Thoracic aorta endothelial cell (primary cell): Measurements from ENCODE around the gene LHFPL4. TPM values are rescaled to one million over a fixed set of nuclear protein-coding genes. Genes with fewer than 3 reads are reported as not detected.

Source experiments
- total RNA-seq: library from RNA; depleted of rRNA; stranded (reverse); fragments of >200 nt; gene quantifications from 2 replicates; pipeline ENCODE4 v1.2.3, GENCODE V29; 2012

The LHFPL4 gene
- not detected in 2 replicates for total RNA-seq

DNA sequence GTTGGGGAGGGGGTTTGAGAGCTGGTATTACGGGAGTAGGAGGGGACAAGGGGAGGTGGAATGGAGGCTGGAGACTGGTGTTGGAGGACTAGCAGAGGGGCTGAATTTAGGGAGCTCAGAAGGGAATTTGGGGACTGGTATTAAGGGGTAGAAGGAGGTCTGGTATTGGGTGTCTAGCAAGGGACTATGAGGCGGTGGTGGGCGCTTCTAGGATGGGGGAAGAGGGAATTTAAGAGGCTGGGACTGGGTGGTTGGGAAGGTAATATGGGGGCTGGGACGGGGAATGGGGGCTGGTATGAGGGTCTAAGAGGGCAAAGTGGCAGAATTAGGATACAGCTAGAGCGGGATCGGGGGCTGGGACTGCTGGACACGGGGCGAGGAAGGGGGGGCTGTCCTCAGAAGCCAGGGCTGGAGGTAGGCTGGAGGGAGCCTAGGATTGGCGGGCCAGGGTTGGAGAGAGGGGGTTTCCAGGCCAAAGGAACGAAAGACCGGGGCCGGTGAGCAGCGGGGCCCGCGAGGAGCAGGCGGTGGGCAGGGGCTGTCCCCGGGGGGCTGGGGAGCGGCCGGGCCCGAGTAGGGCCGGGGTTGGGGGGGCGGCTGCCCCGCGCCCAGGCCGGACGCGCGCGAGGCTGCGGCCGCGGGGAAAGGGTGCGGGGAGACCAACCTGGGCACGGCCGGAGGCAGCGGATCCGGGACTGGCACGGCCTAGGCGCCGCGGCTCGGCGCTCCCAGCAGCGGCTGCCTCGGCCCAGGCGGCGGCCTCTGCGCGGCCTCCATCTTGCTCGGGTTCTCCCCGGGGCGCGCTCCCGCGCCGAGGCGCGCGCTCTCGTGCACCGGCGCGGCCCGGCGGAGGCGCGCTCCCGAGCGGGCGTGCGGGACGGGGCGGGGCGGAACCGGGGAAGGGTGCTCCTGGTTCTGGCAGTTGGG, at the start of gene LHFPL4:
Gene LHFPL4 (minus strand): TSS at position 802 of the 927 bp plus-strand sequence. CDS start 1,143 bp downstream, outside the sequence.

Other genes starting within 250 kb of the LHFPL4 start
- 28.3 and 29.4 TPM in 2 replicates for gene THUMPD3, start 190.8 kb downstream of the LHFPL4 start, total RNA-seq
- gene SETD5, start 156.2 kb downstream of the LHFPL4 start, total RNA-seq: 123 and 141 TPM in 2 replicates
- 38.7 and 45.4 TPM in 2 replicates for gene MTMR14, start 95.7 kb upstream of the LHFPL4 start, total RNA-seq
- not detected in 2 replicates for gene CPNE9, start 150.0 kb upstream of the LHFPL4 start, total RNA-seq
- gene BRPF1, start 177.9 kb upstream of the LHFPL4 start, total RNA-seq: 21.1 and 21.8 TPM in 2 replicates
- gene OGG1, start 196.1 kb upstream of the LHFPL4 start, total RNA-seq: 21.4 and 23.7 TPM in 2 replicates
- gene CAMK1, start 216.1 kb upstream of the LHFPL4 start, total RNA-seq: 35.9 and 43.8 TPM in 2 replicates
- gene TADA3, start 238.7 kb upstream of the LHFPL4 start, total RNA-seq: 42.7 and 45.2 TPM in 2 replicates
- gene ARPC4, start 239.3 kb upstream of the LHFPL4 start, total RNA-seq: 225 and 236 TPM in 2 replicates